ENCODE measurements around the gene CSDE1.

CSDE1 gene

GRCh38 chr1:114746450-114747121 is 11.2 kb downstream of the CSDE1 start:
- DNase-seq = no peak

- DNase-seq = no peak
Measured at GRCh38 chr1:114745291-114745690, 12.5 kb downstream of the CSDE1 start.

- no peak for DNase-seq
Measured at GRCh38 chr1:114741963-114742746, 15.6 kb downstream of the CSDE1 start.

- no peak for DNase-seq
Measured at GRCh38 chr1:114740331-114740730, 17.5 kb downstream of the CSDE1 start.

GRCh38 chr1:114737314-114737849 is 20.4 kb downstream of the CSDE1 start:
- DNase-seq = no peak

GRCh38 chr1:114735479-114735878 is 22.3 kb downstream of the CSDE1 start:
- no peak for DNase-seq

GRCh38 chr1:114729782-114730181 is 28.0 kb downstream of the CSDE1 start:
- no peak for DNase-seq

- no peak for DNase-seq
Measured at GRCh38 chr1:114728553-114728952, 29.2 kb downstream of the CSDE1 start.

GRCh38 chr1:114725230-114725629 is 32.6 kb downstream of the CSDE1 start:
- DNase-seq = no peak

- DNase-seq = no peak
Measured at GRCh38 chr1:114723915-114724314, 33.9 kb downstream of the CSDE1 start.

- DNase-seq = no peak
Measured at GRCh38 chr1:114723457-114723856, 34.3 kb downstream of the CSDE1 start.

- no peak for DNase-seq
Measured at GRCh38 chr1:114720492-114720891, 37.3 kb downstream of the CSDE1 start.

GRCh38 chr1:114719424-114719787 is 38.4 kb downstream of the CSDE1 start:
- no peak for DNase-seq

GRCh38 chr1:114718661-114719423 is 38.9 kb downstream of the CSDE1 start:
- DNase-seq = no peak

- DNase-seq = peak; percentile 80
Measured at GRCh38 chr1:114716304-114717170, 41.2 kb downstream of the CSDE1 start, which contains the start of gene NRAS. NRAS (minus strand) TSS chr1:114716771; CDS start chr1:114716160, 611 bp downstream.

- DNase-seq = no peak
Measured at GRCh38 chr1:114715952-114716303, 41.9 kb downstream of the CSDE1 start.

- DNase-seq = no peak
Measured at GRCh38 chr1:114712977-114713376, 44.8 kb downstream of the CSDE1 start.

GRCh38 chr1:114710360-114710759 is 47.4 kb downstream of the CSDE1 start:
- no peak for DNase-seq

GRCh38 chr1:114707604-114708003 is 50.2 kb downstream of the CSDE1 start:
- no peak for DNase-seq

- no peak for DNase-seq
Measured at GRCh38 chr1:114703242-114703641, 54.5 kb downstream of the CSDE1 start.

- DNase-seq = no peak
Measured at GRCh38 chr1:114702737-114703136, 55.0 kb downstream of the CSDE1 start.

GRCh38 chr1:114701931-114702330 is 55.9 kb downstream of the CSDE1 start:
- DNase-seq = no peak

Measured in DMS79 treated with DMSO at 0.1 percent for 48 hours (cell line).